IPS-20b (cell line): Measurements from ENCODE around the gene GRIK2.
"Not testable (repeated sequence)": the region's sequence is repeated elsewhere in the genome, so short reads cannot be mapped to it uniquely, and the experiment has no call there.

Experiments
- H3K27ac ChIP-seq: one replicate; pipeline ENCODE4 v1.5.1; 2013; ENCODE audit warnings: low read length
- H3K27me3 ChIP-seq: 2 replicates; pipeline ENCODE4 v1.6.1; 2013; ENCODE audit warnings: mild to moderate bottlenecking, low read length, inconsistent platforms; ENCODE audit not compliant: insufficient read depth
- H3K36me3 ChIP-seq: 2 replicates; pipeline ENCODE4 v1.6.1; 2013; ENCODE audit warnings: low read depth, mild to moderate bottlenecking, inconsistent platforms, low read length, moderate library complexity; ENCODE audit not compliant: insufficient read depth
- H3K4me1 ChIP-seq: 2 replicates; pipeline ENCODE4 v1.6.1; 2013; ENCODE audit warnings: mild to moderate bottlenecking, control low read depth, inconsistent platforms, low read length, moderate library complexity; ENCODE audit not compliant: insufficient read depth
- H3K4me3 ChIP-seq: 2 replicates; pipeline ENCODE4 v1.5.1; 2013; ENCODE audit warnings: mild to moderate bottlenecking, low read length, inconsistent platforms
- H3K9ac ChIP-seq: 2 replicates; pipeline ENCODE4 v1.6.1; 2013; ENCODE audit warnings: low read depth, mild to moderate bottlenecking, inconsistent platforms, low read length, moderate library complexity
- H3K9me3 ChIP-seq: 2 replicates; pipeline ENCODE4 v1.6.1; 2013; ENCODE audit warnings: mild to moderate bottlenecking, low read depth, low read length, inconsistent platforms; ENCODE audit not compliant: insufficient read depth

GRIK2 gene

GRCh38 chr6:102051001-102051400, 657.5 kb downstream of the GRIK2 start:
- H3K27me3 ChIP-seq = no peaks in the 10 kb centered on the region
- no peaks in the 10 kb centered on the region for H3K36me3 ChIP-seq
- no peak overlapping the region for H3K27ac ChIP-seq
- H3K4me1 ChIP-seq = no peaks in the 10 kb centered on the region
- H3K9ac ChIP-seq = no peak overlapping the region
- H3K4me3 ChIP-seq = no peak overlapping the region
- H3K9me3 ChIP-seq = no peaks in the 10 kb centered on the region

DNA sequence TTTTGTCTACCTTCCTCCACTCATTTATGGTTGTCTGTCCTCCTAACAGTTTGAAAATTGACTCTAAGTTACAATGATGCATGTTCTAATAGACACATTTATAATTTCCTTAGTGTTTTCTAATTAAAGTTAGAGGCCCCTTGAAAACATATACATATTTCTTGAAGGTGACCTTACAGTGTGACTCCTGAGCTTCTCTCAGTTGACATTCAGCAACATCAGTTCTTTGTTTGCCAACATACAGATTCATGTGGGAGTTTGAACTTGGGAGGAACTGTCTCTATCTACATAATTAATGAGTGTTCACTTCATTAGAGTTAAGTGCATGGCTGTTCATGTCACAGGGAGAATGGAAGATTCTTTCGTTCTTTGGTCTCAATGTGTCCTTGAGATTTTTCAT, 658.2 kb downstream of the GRIK2 start:
- Histone ChIP-seq H3K4me1 (no peaks in the 10 kb centered on the region), H3K27me3 (no peaks in the 10 kb centered on the region), H3K4me3 (no peak overlapping the region), H3K27ac (no peak overlapping the region), H3K9me3 (no peaks in the 10 kb centered on the region), H3K9ac (no peak overlapping the region), H3K36me3 (no peaks in the 10 kb centered on the region)

DNA sequence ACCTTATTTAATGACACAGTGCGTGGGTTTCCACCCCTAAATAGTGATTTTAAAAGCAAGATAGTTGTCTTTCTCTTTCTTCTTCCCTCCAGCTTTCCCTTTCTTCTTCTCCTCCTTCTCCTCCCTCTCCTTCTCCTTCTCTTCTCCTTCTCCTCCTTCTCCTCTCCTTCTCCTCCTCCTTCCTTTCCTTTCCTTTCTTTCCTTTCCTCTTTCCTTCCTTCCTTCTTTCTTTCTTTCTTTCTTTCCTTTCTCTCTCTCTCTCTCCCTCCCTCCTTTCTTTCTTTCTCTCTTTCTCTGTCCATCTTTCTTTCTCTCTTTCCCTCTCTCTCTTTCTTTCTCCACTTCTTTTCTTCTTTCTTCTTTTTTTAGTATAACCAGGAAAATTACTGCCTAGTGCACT, 670.6 kb downstream of the GRIK2 start:
- no peak overlapping the region for H3K4me3 ChIP-seq
- H3K36me3 ChIP-seq = no peaks in the 10 kb centered on the region
- H3K9me3 ChIP-seq = no peaks in the 10 kb centered on the region
- H3K4me1 ChIP-seq = no peaks in the 10 kb centered on the region
- no peaks in the 10 kb centered on the region for H3K27me3 ChIP-seq
- no peak overlapping the region for H3K27ac ChIP-seq
- H3K9ac ChIP-seq = no peak overlapping the region

- Histone ChIP-seq H3K9me3 (no peaks in the 10 kb centered on the region), H3K36me3 (no peaks in the 10 kb centered on the region), H3K27me3 (no peaks in the 10 kb centered on the region), H3K9ac (no peak overlapping the region), H3K27ac (no peak overlapping the region), H3K4me1 (no peaks in the 10 kb centered on the region), H3K4me3 (no peak overlapping the region)
These were observed 672.8 kb downstream of the GRIK2 start for GRCh38 chr6:102066301-102066700.

DNA sequence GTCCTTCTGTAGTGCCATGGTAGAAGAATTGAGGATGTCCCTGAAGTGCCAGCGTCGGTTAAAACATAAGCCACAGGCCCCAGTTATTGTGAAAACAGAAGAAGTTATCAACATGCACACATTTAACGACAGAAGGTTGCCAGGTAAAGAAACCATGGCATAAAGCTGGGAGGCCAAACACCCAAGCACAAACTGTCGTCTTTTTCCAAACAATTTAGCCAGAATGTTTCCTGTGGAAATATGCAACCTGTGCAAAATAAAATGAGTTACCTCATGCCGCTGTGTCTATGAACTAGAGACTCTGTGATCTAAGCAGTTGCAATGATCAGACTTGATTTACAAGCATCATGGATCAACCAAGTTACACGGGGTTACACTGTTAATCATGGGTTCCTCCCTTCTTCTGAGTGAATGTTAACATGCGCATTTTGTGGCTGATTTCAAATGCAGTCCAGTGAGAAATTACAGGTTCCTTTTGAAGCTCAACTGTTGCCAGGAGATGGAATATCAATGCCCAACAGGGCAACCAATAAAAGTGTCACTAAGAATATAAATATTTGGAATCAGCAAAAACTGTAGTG, 674.9 kb downstream of the GRIK2 start:
- Histone ChIP-seq H3K36me3 (no peaks in the 10 kb centered on the region), H3K4me3 (no peak overlapping the region), H3K27me3 (no peaks in the 10 kb centered on the region), H3K27ac (no peak overlapping the region), H3K9me3 (no peaks in the 10 kb centered on the region), H3K4me1 (no peaks in the 10 kb centered on the region), H3K9ac (no peak overlapping the region)

- no peak overlapping the region for H3K4me3 ChIP-seq
- no peaks in the 10 kb centered on the region for H3K4me1 ChIP-seq
- H3K36me3 ChIP-seq = no peaks in the 10 kb centered on the region
- no peak overlapping the region for H3K9ac ChIP-seq
- no peaks in the 10 kb centered on the region for H3K27me3 ChIP-seq
- H3K27ac ChIP-seq = no peak overlapping the region
- H3K9me3 ChIP-seq = no peaks in the 10 kb centered on the region; the same call in 1 of the 2 replicates
These were observed 682.0 kb downstream of the GRIK2 start for GRCh38 chr6:102075539-102075938.

DNA sequence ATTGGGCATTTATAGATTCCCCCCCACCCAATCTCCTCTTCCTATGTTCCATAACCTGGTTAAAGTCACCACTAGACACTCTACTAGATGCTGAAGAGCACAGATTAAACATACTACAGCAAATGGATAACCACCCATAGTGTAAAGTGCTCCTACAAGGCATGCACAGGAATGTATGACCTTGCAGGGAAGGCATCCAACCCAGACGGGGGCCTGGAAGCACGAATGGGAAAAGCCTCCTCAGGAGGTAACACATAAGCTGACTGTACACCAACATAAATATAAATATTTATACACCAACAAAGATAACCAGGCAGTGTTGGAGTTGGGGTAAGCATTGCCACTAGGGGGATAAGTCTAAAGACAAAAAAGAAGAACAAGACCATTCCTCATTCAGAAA, 691.7 kb downstream of the GRIK2 start:
- Histone ChIP-seq H3K9ac (no peak overlapping the region), H3K9me3 (no peaks in the 10 kb centered on the region), H3K36me3 (no peaks in the 10 kb centered on the region), H3K4me1 (no peaks in the 10 kb centered on the region), H3K27me3 (no peaks in the 10 kb centered on the region), H3K4me3 (no peak overlapping the region), H3K27ac (no peak overlapping the region)

GRCh38 chr6:102088160-102088559, 694.7 kb downstream of the GRIK2 start:
- not testable (repeated sequence) for H3K9me3 ChIP-seq, H3K4me1 ChIP-seq, H3K36me3 ChIP-seq, H3K9ac ChIP-seq, H3K27me3 ChIP-seq, H3K4me3 ChIP-seq, H3K27ac ChIP-seq

- H3K4me1 ChIP-seq = no peaks in the 10 kb centered on the region
- H3K4me3 ChIP-seq = no peak overlapping the region
- no peaks in the 10 kb centered on the region for H3K27me3 ChIP-seq
- H3K27ac ChIP-seq = no peak overlapping the region
- no peaks in the 10 kb centered on the region for H3K36me3 ChIP-seq
- H3K9me3 ChIP-seq = no peaks in the 10 kb centered on the region; the same call in 1 of the 2 replicates
- H3K9ac ChIP-seq = no peak overlapping the region
These were observed 720.9 kb downstream of the GRIK2 start for GRCh38 chr6:102114402-102114801.

DNA sequence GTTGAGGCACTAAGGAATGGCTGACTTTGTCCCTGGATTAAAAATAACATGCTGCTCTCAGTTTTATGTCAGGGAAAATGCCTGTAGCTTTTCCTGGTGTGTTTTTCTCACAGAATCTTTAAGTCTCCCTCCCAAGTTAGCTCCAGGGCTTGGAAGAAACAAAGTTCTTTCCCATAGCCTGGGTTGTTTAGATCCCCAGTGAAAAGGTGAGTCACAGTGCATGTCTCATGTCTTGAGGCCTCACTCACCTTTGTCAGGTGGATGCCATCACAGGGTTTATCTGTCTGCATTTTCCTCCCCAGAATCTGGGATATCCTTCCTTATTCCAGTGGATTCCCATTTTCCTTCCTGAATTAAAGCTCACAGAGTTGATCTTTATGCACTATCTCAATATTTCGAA, 722.4 kb downstream of the GRIK2 start:
- Histone ChIP-seq H3K9ac (no peak overlapping the region), H3K27me3 (no peaks in the 10 kb centered on the region), H3K27ac (no peak overlapping the region)

GRCh38 chr6:102118034-102118433, 724.5 kb downstream of the GRIK2 start:
- Histone ChIP-seq H3K36me3 (no peaks in the 10 kb centered on the region), H3K9ac (no peak overlapping the region), H3K27ac (no peak overlapping the region), H3K4me3 (no peak overlapping the region), H3K27me3 (no peaks in the 10 kb centered on the region), H3K9me3 (no peaks in the 10 kb centered on the region; the same call in 1 of the 2 replicates), H3K4me1 (no peaks in the 10 kb centered on the region)

More for the DNA sequence above, 722.4 kb downstream of the GRIK2 start:
- H3K36me3 ChIP-seq = no peaks in the 10 kb centered on the region
- H3K9me3 ChIP-seq = no peaks in the 10 kb centered on the region; the same call in 1 of the 2 replicates
- no peak overlapping the region for H3K4me3 ChIP-seq
- no peaks in the 10 kb centered on the region for H3K4me1 ChIP-seq
